ENCODE measurements around the gene ATP6V0D1. TPM values are rescaled to one million over a fixed set of nuclear protein-coding genes. Genes with fewer than 3 reads are reported as not detected.

Gene ATP6V0D1
- total RNA-seq, 2 experiments from 2014 or later = 52.1 to 60.3 TPM

- DNase-seq = no peak
- CTCF ChIA-PET = interaction anchor here (0.6 to 1.2 kb wide), 2 partner anchors 11 to 26 kb away, joined by 3 to 4 read pairs; no protein-coding TSS in a partner anchor
- Mint-ChIP-seq H3K4me1 (no peaks in the 10 kb centered on the region), H3K4me3 (no peak overlapping the region), H3K27ac (no peak overlapping the region), H3K9me3 (no peaks in the 10 kb centered on the region), H3K27me3 (peaks cover 7% of the 10 kb centered on the region), H3K36me3 (ENCODE audit: low read depth) (no peaks in the 10 kb centered on the region)
- POLR2A ChIA-PET = no interaction called here
These were observed 80.1 kb downstream of the ATP6V0D1 start for GRCh38 chr16:67400901-67401300.

GRCh38 chr16:67399749-67400704 is 80.9 kb downstream of the ATP6V0D1 start:
- H3K27me3 Mint-ChIP-seq = peaks cover 16% of the 10 kb centered on the region
- H3K27ac Mint-ChIP-seq = no peak overlapping the region
- DNase-seq = no peak
- H3K4me1 Mint-ChIP-seq = no peaks in the 10 kb centered on the region
- no peaks in the 10 kb centered on the region for H3K36me3 Mint-ChIP-seq (ENCODE audit: low read depth)
- ChIA-PET POLR2A (no interaction called here), CTCF (interaction anchor here (0.6 to 1.7 kb wide), 21 partner anchors 8 to 447 kb away, joined by 3 to 8 read pairs (median 3); partner anchors contain the start of genes KCTD19 and LRRC36)
- no peaks in the 10 kb centered on the region for H3K9me3 Mint-ChIP-seq
- H3K4me3 Mint-ChIP-seq = no peak overlapping the region

DNA sequence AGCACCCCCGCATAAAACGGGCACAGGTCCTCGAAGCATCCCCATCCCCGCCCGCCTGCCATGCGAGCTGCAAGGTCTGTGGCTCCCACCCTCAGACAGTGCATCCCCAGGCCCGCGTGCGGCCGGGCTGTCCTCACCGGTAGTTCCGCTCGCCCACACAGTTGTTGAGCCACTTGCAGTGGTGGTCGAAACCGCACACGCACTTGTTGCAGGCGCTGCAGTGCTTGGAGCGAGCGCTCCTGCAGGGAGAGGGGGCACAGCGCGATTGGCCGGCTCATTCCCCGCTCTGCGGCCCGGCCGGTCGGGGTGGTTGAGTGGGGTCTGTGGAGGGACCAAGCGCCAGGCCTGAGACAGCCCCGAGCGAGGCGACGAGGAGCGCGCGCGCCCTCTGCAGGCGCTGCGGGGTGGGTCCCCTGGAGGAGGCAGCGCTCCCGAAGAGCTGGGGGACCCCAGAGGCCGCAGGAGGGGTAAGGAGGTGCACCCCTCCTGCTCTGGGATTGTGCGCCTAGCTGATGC is 81.7 kb downstream of the ATP6V0D1 start:
- Mint-ChIP-seq H3K9me3 (no peaks in the 10 kb centered on the region), H3K4me1 (no peaks in the 10 kb centered on the region), H3K4me3 (no peak overlapping the region), H3K27ac (no peak overlapping the region), H3K27me3 (peaks cover 20% of the 10 kb centered on the region), H3K36me3 (ENCODE audit: low read depth) (no peaks in the 10 kb centered on the region)
- DNase-seq = peak; percentile 40
- CTCF ChIA-PET = interaction anchor here (0.6 to 1.7 kb wide), 23 partner anchors 9 to 446 kb away, joined by 3 to 8 read pairs (median 3); partner anchors contain the start of genes KCTD19 and LRRC36
- POLR2A ChIA-PET = no interaction called here

DNA sequence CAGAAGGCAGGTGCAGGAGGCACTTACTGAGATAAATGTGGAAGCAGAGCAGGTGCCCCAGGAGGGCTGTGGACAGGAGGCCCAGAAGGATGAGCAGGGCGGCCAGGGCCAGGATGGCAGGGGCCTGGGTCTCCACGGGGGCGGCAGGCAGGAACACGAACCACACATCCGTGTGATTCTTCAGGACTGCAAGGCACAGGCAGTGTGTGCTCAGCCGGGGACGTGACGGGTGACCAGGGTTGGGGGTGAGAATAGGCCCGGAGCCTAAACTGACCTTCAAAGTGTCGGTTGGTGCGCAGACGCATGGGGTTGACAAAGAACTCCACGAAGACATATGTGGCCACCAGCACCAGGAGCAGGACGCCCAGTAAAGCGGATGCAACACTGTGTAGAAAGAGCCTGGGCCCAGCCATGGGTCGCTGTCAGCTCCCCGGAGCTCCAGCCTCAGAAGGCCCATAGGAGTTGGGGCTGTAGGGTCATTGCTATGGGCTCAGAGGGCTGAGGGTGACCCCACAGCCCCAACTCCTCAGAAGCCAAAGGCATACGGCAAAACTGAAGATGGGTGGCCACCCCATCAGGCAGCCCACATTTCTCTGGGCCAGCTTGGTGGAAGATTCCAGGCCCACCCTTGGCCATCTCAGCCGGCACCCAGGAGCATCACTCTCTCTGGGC is 82.3 kb downstream of the ATP6V0D1 start:
- no peak for DNase-seq
- CTCF ChIA-PET = interaction anchor here (0.9 to 1.7 kb wide), 8 partner anchors 15 to 446 kb away, joined by 3 to 6 read pairs (median 3); no protein-coding TSS in a partner anchor
- no peak overlapping the region for H3K27ac Mint-ChIP-seq
- H3K9me3 Mint-ChIP-seq = no peaks in the 10 kb centered on the region
- H3K4me3 Mint-ChIP-seq = no peak overlapping the region
- POLR2A ChIA-PET = no interaction called here
- H3K27me3 Mint-ChIP-seq = peaks cover 26% of the 10 kb centered on the region
- peaks cover 3% of the 10 kb centered on the region for H3K4me1 Mint-ChIP-seq
- H3K36me3 Mint-ChIP-seq (ENCODE audit: low read depth) = no peaks in the 10 kb centered on the region

DNA sequence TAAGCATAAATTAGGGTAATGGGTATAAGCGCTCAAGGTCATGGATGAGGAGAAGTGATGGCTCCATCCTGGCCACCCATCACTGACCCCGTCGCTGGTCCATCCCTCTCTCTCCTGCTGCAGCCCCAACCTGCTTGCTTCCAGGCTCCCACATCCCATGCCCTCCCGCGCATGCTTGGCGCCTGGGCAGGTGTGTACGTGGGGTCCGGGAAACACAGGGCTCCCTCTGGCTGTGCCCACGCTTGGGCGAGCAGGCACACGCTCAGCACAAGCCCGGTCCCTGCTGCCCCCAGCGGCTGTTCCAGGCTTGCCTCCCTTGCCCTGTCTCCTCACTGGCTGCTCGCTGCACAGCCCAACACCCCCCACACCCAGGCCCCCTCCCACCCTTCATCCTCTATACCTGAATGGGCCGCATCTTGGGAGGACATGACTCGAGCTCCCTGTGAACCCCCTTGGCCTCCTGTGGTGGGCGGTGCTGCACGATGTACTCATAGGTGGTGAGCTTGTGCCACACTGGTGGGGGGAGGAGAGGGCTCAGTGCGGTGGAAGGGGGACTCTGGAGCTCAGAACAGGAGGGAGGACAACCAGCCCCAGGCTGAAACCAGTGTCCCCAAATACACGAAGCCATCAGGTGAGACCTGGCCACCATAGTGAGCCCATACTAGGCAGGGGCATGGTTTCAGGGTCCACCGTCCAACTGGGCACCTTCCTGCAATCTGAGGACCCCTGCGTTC is 83.0 kb downstream of the ATP6V0D1 start:
- Mint-ChIP-seq H3K9me3 (no peaks in the 10 kb centered on the region), H3K36me3 (ENCODE audit: low read depth) (no peaks in the 10 kb centered on the region), H3K4me1 (peaks cover 3% of the 10 kb centered on the region), H3K27ac (no peak overlapping the region), H3K4me3 (no peak overlapping the region), H3K27me3 (peaks cover 28% of the 10 kb centered on the region)
- DNase-seq = no peak
- POLR2A ChIA-PET = no interaction called here
- CTCF ChIA-PET = interaction anchor here (0.9 to 1.7 kb wide), 4 partner anchors 15 to 113 kb away, joined by 3 to 6 read pairs (median 4); no protein-coding TSS in a partner anchor

DNA sequence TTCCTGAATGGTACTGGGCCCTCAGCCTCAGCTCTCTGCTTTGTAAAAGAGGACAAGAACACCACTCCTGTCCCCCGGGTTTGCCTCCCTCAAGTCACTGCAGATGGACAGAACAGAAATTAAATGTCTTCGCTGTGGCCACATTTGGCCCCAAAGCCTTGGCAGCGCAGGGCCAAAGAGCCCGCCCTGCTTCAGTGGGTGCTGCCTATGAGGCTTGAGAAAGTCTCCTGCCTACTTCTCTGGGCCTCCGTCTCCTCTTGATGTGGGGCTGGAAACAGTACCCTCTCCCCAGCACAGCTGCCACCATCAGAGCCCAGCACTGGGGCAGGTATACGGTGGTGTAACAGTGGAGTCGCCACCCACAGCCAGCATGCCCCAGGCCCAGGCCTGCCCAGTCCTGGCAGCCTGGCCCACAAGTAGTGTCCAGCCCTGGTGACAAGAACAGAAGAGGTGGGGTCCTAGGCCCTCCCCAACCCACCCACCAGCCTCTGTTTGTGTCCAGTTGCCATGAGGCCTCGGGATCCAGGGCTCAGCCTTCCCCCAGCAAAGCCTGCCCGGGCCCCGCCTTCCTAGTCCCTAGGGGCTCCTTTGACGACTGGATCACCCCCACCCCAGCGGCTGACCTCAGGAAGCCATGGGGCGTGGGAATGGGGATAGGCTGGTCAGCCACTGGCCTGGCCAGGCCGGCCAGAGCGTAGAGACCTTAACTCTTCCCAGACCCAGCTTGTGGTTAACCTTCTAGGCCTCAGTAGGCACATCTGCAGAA is 83.7 kb downstream of the ATP6V0D1 start:
- ChIA-PET CTCF (interaction anchor here (1.6 kb wide), 1 partner anchor 30 kb away, joined by 4 read pairs; no protein-coding TSS in a partner anchor), POLR2A (no interaction called here)
- Mint-ChIP-seq H3K4me3 (no peak overlapping the region), H3K36me3 (ENCODE audit: low read depth) (no peaks in the 10 kb centered on the region), H3K4me1 (peaks cover 3% of the 10 kb centered on the region), H3K27ac (no peak overlapping the region), H3K27me3 (peaks cover 34% of the 10 kb centered on the region), H3K9me3 (no peaks in the 10 kb centered on the region)
- DNase-seq = no peak

DNA sequence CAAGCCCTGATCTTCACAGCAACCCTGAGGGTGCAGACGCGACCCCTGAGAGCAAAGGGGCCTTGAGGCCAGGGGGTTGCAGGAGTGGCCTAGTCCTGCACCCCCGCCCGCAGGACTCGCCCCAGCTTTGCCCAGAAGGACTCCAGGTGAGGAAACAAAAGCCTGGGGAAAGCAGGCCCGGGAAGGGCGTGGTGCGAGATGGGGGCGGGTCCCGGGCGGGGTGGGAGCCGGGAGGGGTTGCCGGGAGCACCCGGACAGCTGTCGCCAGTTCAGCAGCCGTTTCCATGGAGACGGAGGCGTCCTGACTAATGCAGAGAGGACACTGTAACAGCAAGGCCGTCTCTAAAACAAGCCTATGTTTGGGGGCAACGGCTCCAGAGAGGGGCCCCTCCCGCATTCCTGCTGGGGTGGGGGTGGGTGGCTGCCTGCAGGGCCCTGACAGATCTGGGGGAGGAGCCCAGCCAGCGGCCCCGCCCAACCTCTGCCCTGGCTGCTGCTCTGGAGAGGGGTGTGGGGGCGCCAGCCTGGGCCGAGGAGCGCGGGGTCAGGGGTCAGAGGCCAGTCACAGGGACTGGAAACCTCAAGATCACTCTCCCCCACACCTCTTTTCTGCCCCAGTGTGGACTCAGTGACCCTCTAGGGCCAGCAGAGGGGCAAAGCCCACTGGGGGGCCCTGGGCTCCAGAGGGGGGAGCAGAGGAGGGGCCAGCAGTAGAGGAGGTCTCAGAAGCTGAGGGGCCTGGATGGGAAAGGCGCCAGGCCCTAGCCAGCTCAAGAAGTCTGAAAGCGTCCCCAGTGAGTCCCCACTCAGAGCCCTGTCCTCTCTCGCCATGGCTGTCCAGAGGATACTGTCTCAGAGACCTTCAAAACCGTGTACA is 84.6 kb downstream of the ATP6V0D1 start:
- DNase-seq = no peak
- no peaks in the 10 kb centered on the region for H3K9me3 Mint-ChIP-seq
- H3K27me3 Mint-ChIP-seq = peaks cover 36% of the 10 kb centered on the region
- H3K4me1 Mint-ChIP-seq = peaks cover 3% of the 10 kb centered on the region
- H3K27ac Mint-ChIP-seq = no peak overlapping the region
- H3K4me3 Mint-ChIP-seq = no peak overlapping the region
- ChIA-PET POLR2A (no interaction called here), CTCF (interaction anchor here (1.6 kb wide), 1 partner anchor 31 kb away, joined by 4 read pairs; no protein-coding TSS in a partner anchor)
- no peaks in the 10 kb centered on the region for H3K36me3 Mint-ChIP-seq (ENCODE audit: low read depth)

DNA sequence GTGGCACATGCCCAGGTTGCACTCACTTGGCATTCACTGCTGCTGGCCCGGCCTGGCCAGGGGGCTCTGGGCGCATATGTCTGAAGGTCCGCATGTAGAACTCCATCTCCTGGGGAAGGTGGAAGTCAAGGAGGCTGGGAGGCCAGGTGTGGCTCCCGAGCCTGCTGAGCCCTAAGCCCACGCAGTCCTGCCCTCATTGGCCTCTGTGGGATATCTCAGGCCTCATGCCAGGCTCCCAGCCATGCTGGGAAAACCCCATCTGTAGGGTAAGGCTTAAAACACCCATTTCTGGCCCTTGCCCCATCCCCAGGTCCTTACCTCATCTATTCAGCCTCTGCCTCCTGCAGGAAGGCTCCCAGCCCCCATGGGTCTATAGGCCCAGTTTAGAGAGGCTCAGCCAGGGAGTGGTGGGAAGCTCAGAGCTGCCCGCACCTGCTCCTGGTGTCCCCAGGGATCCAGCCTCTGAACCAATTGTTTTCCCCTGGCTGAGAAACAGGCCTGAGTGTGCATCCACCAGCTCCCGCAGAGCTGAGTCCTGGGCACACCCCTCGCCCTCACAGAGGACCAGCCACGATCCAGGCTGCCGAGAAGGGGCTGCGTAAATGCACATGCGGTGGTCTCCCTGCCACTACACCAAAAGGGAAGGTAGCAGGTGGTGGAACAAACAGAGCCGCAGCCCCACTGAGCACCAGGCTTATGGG is 85.3 kb downstream of the ATP6V0D1 start:
- H3K4me1 Mint-ChIP-seq = peaks cover 3% of the 10 kb centered on the region
- ChIA-PET CTCF (no interaction called here), POLR2A (no interaction called here)
- H3K27me3 Mint-ChIP-seq = peaks cover 38% of the 10 kb centered on the region
- no peak overlapping the region for H3K4me3 Mint-ChIP-seq
- H3K27ac Mint-ChIP-seq = no peak overlapping the region
- no peaks in the 10 kb centered on the region for H3K9me3 Mint-ChIP-seq
- no peak for DNase-seq
- H3K36me3 Mint-ChIP-seq (ENCODE audit: low read depth) = no peaks in the 10 kb centered on the region

GRCh38 chr16:67395105-67395457 is 85.9 kb downstream of the ATP6V0D1 start:
- H3K9me3 Mint-ChIP-seq = no peaks in the 10 kb centered on the region
- H3K4me1 Mint-ChIP-seq = peaks cover 3% of the 10 kb centered on the region
- no peak for DNase-seq
- H3K27ac Mint-ChIP-seq = no peak overlapping the region
- H3K27me3 Mint-ChIP-seq = peaks cover 38% of the 10 kb centered on the region
- CTCF ChIA-PET = no interaction called here
- H3K4me3 Mint-ChIP-seq = no peak overlapping the region
- H3K36me3 Mint-ChIP-seq (ENCODE audit: low read depth) = no peaks in the 10 kb centered on the region
- POLR2A ChIA-PET = no interaction called here

- CTCF ChIA-PET = interaction anchor here (0.6 to 2.6 kb wide), 5 partner anchors 8 to 326 kb away, joined by 3 to 9 read pairs (median 3); no protein-coding TSS in a partner anchor
- DNase-seq = no peak
- no peak overlapping the region for H3K27ac Mint-ChIP-seq
These were observed 86.5 kb downstream of the ATP6V0D1 start for GRCh38 chr16:67394155-67395104.

More at GRCh38 chr16:67394155-67395104, 86.5 kb downstream of the ATP6V0D1 start:
- Mint-ChIP-seq H3K9me3 (no peaks in the 10 kb centered on the region), H3K27me3 (peaks cover 40% of the 10 kb centered on the region), H3K4me1 (peaks cover 3% of the 10 kb centered on the region), H3K4me3 (no peak overlapping the region), H3K36me3 (ENCODE audit: low read depth) (no peaks in the 10 kb centered on the region)
- POLR2A ChIA-PET = no interaction called here
